HEK293T (cell line): Measurements from ENCODE around the gene TMUB1.

Experiments
- CTCF ChIA-PET: fragments of 350-600 bp; formaldehyde crosslinking; extraction: SDS; loops from one replicate; lab custom pipeline; 2021; ENCODE audit warnings: antibody characterized with exemption, inconsistent platforms; lab: Yijun Ruan, JAX
- POLR2A ChIA-PET: fragments of 350-600 bp; formaldehyde crosslinking; extraction: SDS; loops from one replicate; lab custom pipeline; 2020; ENCODE audit warnings: antibody characterized with exemption, inconsistent platforms; lab: Yijun Ruan, JAX
- DNase-seq: peaks from one replicate; pipeline ENCODE4 v3.0.0; 2012; ENCODE audit warnings: mixed read lengths; ENCODE audit errors: extremely low spot score
- ARNT ChIP-seq: fragments of 450-650 bp; IDR thresholded peaks from 2 replicates; pipeline ENCODE4 v1.6.1; 2017; ENCODE audit warnings: mild to moderate bottlenecking
- BHLHE40 ChIP-seq: fragments of 450-650 bp; IDR thresholded peaks from 2 replicates; pipeline ENCODE4 v1.6.1; 2016; ENCODE audit warnings: mild to moderate bottlenecking, moderate library complexity, borderline replicate concordance
- CTBP1 ChIP-seq: fragments of 450-650 bp; IDR thresholded peaks from 2 replicates; pipeline ENCODE4 v1.6.1; 2016; ENCODE audit warnings: borderline replicate concordance
- ELF4 ChIP-seq: fragments of 450-650 bp; IDR thresholded peaks from 2 replicates; pipeline ENCODE4 v1.6.1; 2017; ENCODE audit warnings: antibody characterized with exemption
- FOXA1 ChIP-seq: fragments of 450-650 bp; IDR thresholded peaks from 2 replicates; pipeline ENCODE4 v1.6.1; 2016; ENCODE audit warnings: mild to moderate bottlenecking
- FOXK2 ChIP-seq: fragments of 450-650 bp; IDR thresholded peaks from 2 replicates; pipeline ENCODE4 v1.6.1; 2016; ENCODE audit warnings: mild to moderate bottlenecking
- FOXM1 ChIP-seq: fragments of 450-650 bp; IDR thresholded peaks from 2 replicates; pipeline ENCODE4 v1.6.1; 2017; ENCODE audit warnings: mild to moderate bottlenecking, borderline replicate concordance
- HDGF ChIP-seq: fragments of 450-650 bp; IDR thresholded peaks from 2 replicates; pipeline ENCODE4 v1.6.1; 2017; ENCODE audit warnings: antibody characterized with exemption, borderline replicate concordance
- L3MBTL2 ChIP-seq: fragments of 450-650 bp; conservative IDR thresholded peaks from 2 replicates; pipeline ENCODE4 v1.6.1; 2016; ENCODE audit warnings: mild to moderate bottlenecking
- LEF1 ChIP-seq: fragments of 450-650 bp; IDR thresholded peaks from 2 replicates; pipeline ENCODE4 v1.6.1; 2017; ENCODE audit warnings: mild to moderate bottlenecking, borderline replicate concordance
- NFRKB ChIP-seq: fragments of 450-650 bp; IDR thresholded peaks from 2 replicates; pipeline ENCODE4 v1.6.1; 2016; ENCODE audit warnings: mild to moderate bottlenecking, moderate library complexity
- SP1 ChIP-seq: fragments of 450-650 bp; IDR thresholded peaks from 2 replicates; pipeline ENCODE4 v1.6.1; 2017
- SUZ12 ChIP-seq: fragments of 450-650 bp; IDR thresholded peaks from 2 replicates; pipeline ENCODE4 v1.6.1; 2016; ENCODE audit warnings: mild to moderate bottlenecking
- TARDBP ChIP-seq: fragments of 450-650 bp; IDR thresholded peaks from 2 replicates; pipeline ENCODE4 v1.6.1; 2016
- ZNF384 ChIP-seq: fragments of 450-650 bp; IDR thresholded peaks from 2 replicates; pipeline ENCODE4 v1.6.1; 2016
- TF ChIP-seq, protein P1 (sequence below): fragments of 450-650 bp; IDR thresholded peaks from 2 replicates; pipeline ENCODE4 v1.6.1; 2016

TMUB1 gene

DNA sequence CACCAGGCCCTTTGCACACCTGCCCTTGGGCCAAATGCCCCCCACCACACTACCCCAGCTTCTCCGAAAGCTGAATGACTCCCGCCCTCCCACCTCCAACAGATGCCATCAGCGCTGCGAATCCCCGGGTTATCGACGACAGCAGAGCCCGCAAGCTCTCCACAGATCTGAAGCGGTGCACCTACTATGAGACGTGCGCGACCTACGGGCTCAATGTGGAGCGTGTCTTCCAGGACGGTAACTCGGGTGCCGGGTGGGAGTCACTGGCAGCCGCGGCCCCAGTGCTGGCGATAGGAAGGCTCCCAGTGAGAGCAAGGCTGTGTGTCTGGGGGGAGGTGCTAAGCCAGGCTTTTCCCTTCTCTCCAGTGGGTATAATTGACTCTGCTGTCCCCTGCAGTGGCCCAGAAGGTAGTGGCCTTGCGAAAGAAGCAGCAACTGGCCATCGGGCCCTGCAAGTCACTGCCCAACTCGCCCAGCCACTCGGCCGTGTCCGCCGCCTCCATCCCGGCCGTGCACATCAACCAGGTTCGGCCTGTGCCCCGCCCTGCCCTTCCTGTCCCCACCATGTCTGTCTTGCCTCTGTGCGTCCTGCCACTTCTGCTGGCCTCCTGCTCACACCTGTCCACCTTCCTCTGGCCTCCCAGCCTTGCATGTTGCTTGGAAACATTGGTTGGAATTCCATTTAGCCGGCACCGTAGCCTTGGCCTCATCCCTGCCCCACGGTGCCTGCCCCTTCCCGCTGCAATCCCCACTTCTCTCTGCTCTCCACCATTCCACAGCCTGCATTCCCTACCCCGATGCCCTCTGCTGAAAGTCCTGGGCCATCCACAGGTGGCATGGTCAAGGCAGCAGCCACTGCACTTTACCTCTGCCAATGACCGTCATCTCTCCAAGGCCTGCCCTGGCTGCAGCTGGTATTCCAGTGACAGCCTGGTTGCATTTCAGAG is 35.1 kb upstream of the TMUB1 start:
- TF ChIP-seq LEF1, result no peak
- TF ChIP-seq FOXM1, result no peak
- no peak for TF ChIP-seq FOXA1
- TF ChIP-seq, protein P1, sequence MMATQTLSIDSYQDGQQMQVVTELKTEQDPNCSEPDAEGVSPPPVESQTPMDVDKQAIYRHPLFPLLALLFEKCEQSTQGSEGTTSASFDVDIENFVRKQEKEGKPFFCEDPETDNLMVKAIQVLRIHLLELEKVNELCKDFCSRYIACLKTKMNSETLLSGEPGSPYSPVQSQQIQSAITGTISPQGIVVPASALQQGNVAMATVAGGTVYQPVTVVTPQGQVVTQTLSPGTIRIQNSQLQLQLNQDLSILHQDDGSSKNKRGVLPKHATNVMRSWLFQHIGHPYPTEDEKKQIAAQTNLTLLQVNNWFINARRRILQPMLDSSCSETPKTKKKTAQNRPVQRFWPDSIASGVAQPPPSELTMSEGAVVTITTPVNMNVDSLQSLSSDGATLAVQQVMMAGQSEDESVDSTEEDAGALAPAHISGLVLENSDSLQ, result no peak
- TF ChIP-seq TARDBP, result no peak
- TF ChIP-seq ARNT, result no peak
- TF ChIP-seq CTBP1, result no peak
- ChIA-PET CTCF (no interaction called here), POLR2A (no interaction called here)
- DNase-seq, result no peak

DNA sequence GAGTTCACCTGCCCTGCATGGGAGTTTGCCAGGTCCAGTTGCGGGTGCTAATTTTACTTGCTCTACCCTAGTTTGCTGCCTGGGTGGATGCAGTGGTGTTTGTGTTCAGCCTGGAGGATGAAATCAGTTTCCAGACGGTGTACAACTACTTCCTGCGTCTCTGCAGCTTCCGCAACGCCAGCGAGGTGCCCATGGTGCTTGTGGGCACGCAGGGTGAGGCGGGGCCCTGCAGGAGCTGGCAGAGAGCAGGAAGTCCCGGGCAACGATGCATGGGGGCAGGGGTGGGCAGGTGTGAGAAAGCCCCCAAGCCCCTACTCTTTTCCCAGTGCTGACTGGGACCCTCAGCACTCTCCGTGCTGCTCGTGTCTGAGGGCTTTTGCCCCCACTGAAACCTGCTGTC is 34.3 kb upstream of the TMUB1 start:
- no peak for TF ChIP-seq ELF4
- TF ChIP-seq BHLHE40, result no peak
- no peak for DNase-seq
- ChIA-PET POLR2A (no interaction called here), CTCF (no interaction called here)

DNA sequence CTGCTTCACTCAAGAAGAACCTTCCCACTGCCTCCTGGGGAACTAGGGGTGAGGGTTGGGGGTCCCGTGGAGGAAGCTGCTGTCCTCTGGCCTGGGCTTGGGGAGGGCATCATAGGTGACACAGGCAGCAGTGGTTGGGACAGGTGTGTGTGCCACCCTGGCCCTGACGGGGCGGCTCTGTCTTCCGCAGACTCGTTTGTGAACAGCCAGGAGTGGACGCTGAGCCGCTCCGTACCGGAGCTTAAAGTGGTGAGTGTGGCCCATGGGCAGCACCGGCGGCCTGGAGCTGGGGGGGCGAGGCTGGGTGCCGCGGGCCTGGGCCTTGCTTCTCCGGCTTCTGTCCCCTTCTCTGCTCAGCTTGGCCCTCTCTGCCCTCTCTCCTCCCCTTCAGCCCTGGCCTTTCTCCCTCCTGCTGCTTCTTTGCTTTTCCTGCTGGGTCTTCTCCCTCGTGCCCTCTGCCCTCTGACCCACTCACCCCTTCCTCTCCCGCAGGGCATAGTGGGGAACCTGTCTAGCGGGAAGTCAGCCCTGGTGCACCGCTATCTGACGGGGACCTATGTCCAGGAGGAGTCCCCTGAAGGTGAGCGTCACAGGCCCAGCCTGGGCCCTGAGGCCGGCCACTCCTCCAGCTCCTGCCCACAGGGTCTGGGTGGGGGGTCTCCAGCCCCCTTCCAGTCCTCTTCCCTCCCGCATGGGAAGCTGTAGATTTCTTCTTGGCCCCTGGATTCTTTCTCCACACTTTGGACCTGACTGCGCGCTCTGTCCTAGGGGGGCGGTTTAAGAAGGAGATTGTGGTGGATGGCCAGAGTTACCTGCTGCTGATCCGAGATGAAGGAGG is 33.5 kb upstream of the TMUB1 start:
- DNase-seq, result no peak
- TF ChIP-seq, protein P1, result no peak
- TF ChIP-seq ZNF384, result no peak
- TF ChIP-seq HDGF, result no peak
- no peak for TF ChIP-seq ARNT
- TF ChIP-seq CTBP1, result no peak
- TF ChIP-seq FOXA1, result no peak
- no peak for TF ChIP-seq BHLHE40
- no peak for TF ChIP-seq FOXK2
- no peak for TF ChIP-seq L3MBTL2
- no peak for TF ChIP-seq TARDBP
- TF ChIP-seq LEF1, result no peak
- no peak for TF ChIP-seq SP1
- TF ChIP-seq NFRKB, result no peak
- no peak for TF ChIP-seq SUZ12
- TF ChIP-seq FOXM1, result no peak
- TF ChIP-seq ELF4, result no peak
- CTCF ChIA-PET, result no interaction called here
- POLR2A ChIA-PET, result no interaction called here

DNA sequence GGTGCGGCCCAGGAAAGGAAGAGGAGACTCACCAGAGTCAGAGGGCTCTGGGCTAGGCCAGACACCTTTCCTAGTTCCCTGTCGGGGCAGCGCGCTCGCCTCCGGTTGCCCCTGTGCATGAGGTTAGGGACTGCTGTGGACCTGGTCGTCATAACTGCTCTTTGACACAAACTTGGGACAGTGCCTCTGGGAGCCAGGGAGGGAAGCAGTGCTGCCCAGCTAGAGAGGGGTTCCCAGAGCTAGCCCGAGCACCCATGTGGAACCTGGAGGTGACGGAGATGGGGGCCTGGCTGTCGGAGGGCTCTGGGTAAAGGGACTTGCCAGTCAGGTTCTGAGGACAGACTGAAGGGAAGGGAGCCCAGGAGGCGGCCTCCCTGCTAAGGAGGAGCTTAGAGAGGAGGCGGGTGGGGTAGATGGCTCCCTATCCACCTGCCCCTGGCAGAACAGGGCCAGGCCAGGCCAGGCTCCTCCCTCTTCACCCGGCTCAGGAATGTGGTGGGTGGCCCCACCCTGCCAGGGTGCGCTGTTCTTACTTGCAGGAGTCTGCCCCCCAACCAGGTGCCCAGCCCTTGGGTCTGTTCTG is 32.6 kb upstream of the TMUB1 start:
- TF ChIP-seq SUZ12 (no peak), HDGF (no peak), L3MBTL2 (no peak), LEF1 (no peak), ARNT (no peak), TARDBP (no peak), ELF4 (no peak), NFRKB (no peak), CTBP1 (no peak)
- ChIA-PET POLR2A (no interaction called here), CTCF (interaction anchor here (0.8 kb wide), 1 partner anchor 29 kb away, joined by 4 read pairs; no protein-coding TSS in a partner anchor)
- no peak for DNase-seq

- DNase-seq, result peak; percentile 59
- CTCF ChIA-PET, result interaction anchor here (0.8 kb wide), 1 partner anchor 30 kb away, joined by 4 read pairs; no protein-coding TSS in a partner anchor
- TF ChIP-seq CTBP1 (no peak), ZNF384 (no peak), SUZ12 (no peak), ARNT (peak; percentile 27; the same call in 1 of the 2 replicates), NFRKB (no peak)
- POLR2A ChIA-PET, result no interaction called here
Observed at GRCh38 chr7:151115121-151115835, 32.0 kb upstream of the TMUB1 start.
